ENCODE results near the gene CCDC82.

The CCDC82 gene

GRCh38 chr11:96384156-96384555 is 5.6 kb downstream of the CCDC82 start:
- TF ChIP-seq ZFX (IDR thresholded peaks at IDR 0.05; ENCODE audit: borderline replicate concordance) (no peak), CTCF (IDR thresholded peaks at IDR 0.05) (no peak)
- no peak overlapping the region for H3K27ac ChIP-seq

- H3K27ac ChIP-seq, result no peak overlapping the region
- TF ChIP-seq CTCF (IDR thresholded peaks at IDR 0.05), result no peak
- no peak for TF ChIP-seq ZFX (IDR thresholded peaks at IDR 0.05; ENCODE audit: borderline replicate concordance)
These were observed 12.9 kb downstream of the CCDC82 start for GRCh38 chr11:96376796-96377195.

- H3K27ac ChIP-seq, result no peak overlapping the region
- TF ChIP-seq CTCF (IDR thresholded peaks at IDR 0.05) (no peak), ZFX (IDR thresholded peaks at IDR 0.05; ENCODE audit: borderline replicate concordance) (no peak)
These were observed 15.9 kb downstream of the CCDC82 start for GRCh38 chr11:96373826-96374225.

GRCh38 chr11:96367342-96367741 is 22.4 kb downstream of the CCDC82 start:
- TF ChIP-seq ZFX (IDR thresholded peaks at IDR 0.05; ENCODE audit: borderline replicate concordance) (no peak), CTCF (IDR thresholded peaks at IDR 0.05) (no peak)
- no peak overlapping the region for H3K27ac ChIP-seq

- no peak overlapping the region for H3K27ac ChIP-seq
- TF ChIP-seq CTCF (IDR thresholded peaks at IDR 0.05) (no peak), ZFX (IDR thresholded peaks at IDR 0.05; ENCODE audit: borderline replicate concordance) (no peak)
These were observed 23.7 kb downstream of the CCDC82 start for GRCh38 chr11:96366024-96366423.

DNA sequence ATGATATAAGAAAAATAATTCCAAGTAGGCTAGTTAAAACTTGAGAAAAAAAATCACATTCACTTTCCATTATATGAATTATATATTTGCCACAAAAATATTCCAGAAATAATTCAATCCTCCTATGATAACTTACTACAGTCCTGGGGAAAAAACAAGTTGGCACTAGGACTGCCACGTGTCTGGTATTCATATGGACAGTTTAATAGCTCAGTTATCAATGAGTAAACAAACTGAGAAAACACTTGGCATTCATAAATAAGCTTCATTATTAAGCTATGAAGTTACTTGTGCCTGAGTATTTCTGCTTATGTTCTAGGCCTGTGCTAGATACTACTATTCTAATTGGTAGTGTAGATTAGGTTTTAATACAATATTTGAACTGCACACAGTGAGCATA is 24.2 kb downstream of the CCDC82 start:
- H3K27ac ChIP-seq, result no peak overlapping the region
- TF ChIP-seq CTCF (IDR thresholded peaks at IDR 0.05), result no peak
- TF ChIP-seq ZFX (IDR thresholded peaks at IDR 0.05; ENCODE audit: borderline replicate concordance), result no peak

DNA sequence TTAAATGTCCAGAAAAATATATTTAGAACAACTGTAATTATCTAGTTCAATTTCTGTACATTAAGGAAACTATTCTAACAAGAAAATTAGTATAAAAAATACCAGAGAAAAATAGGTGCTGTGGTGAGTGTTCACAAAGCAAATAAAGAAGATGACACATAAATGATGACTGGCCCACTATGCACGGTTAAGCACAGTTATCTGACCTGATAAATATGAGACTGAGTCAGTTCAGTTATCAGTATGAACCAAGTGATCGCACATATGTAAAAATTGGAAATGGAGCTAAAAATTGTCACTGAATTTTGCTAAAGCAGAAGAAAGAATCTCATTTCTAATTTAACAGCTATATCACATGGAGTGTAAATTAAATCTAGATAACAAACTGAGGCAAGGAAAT is 27.9 kb downstream of the CCDC82 start:
- no peak for TF ChIP-seq CTCF (IDR thresholded peaks at IDR 0.05)
- no peak for TF ChIP-seq ZFX (IDR thresholded peaks at IDR 0.05; ENCODE audit: borderline replicate concordance)
- H3K27ac ChIP-seq, result no peak overlapping the region
